ENCODE data around the gene CDK14.

GRCh38 chr7:91250706-91251105 lies 654.6 kb downstream of the CDK14 start:
- TF ChIP-seq, protein P1, sequence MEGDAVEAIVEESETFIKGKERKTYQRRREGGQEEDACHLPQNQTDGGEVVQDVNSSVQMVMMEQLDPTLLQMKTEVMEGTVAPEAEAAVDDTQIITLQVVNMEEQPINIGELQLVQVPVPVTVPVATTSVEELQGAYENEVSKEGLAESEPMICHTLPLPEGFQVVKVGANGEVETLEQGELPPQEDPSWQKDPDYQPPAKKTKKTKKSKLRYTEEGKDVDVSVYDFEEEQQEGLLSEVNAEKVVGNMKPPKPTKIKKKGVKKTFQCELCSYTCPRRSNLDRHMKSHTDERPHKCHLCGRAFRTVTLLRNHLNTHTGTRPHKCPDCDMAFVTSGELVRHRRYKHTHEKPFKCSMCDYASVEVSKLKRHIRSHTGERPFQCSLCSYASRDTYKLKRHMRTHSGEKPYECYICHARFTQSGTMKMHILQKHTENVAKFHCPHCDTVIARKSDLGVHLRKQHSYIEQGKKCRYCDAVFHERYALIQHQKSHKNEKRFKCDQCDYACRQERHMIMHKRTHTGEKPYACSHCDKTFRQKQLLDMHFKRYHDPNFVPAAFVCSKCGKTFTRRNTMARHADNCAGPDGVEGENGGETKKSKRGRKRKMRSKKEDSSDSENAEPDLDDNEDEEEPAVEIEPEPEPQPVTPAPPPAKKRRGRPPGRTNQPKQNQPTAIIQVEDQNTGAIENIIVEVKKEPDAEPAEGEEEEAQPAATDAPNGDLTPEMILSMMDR (IDR thresholded peaks at IDR 0.05): no peak
- no peak for TF ChIP-seq POLR2A (IDR thresholded peaks at IDR 0.05)
